K562 (cell line): ENCODE measurements around the gene TMPRSS11E. TPM values are rescaled to one million over a fixed set of nuclear protein-coding genes. Genes with fewer than 3 reads are reported as not detected.
"Not testable (repeated sequence)": the region's sequence is repeated elsewhere in the genome, so short reads cannot be mapped to it uniquely, and the experiment has no call there.

Source experiments
- ATAC-seq: fragments of 200-7000 bp; cut with Tn5 transposase; 3 replicates; pipeline ENCODE4 v1.9.1; 2020; ENCODE audit warnings: moderate library complexity
- BruUV-seq: library from RNA; stranded (reverse); fragments of 400-500 nt; replicated peaks from 2 replicates; lab custom pipeline; 2021; lab: Mats Ljungman, UMichigan
- CTCF ChIA-PET: fragments of 300-600 bp; formaldehyde crosslinking; extraction: SDS; loops from one replicate; lab custom pipeline; 2021; ENCODE audit warnings: low intra/inter-chr PET ratio; lab: Yijun Ruan, JAX
- POLR2A ChIA-PET: fragments of 300-600, 350-650 bp; sonication (Branson Sonifier 250); formaldehyde crosslinking; extraction: SDS; loops from one replicate; lab custom pipeline; 2021; ENCODE audit warnings: antibody characterized with exemption, inconsistent platforms; lab: Yijun Ruan, JAX
- DNase-seq, 4 experiments: peaks; one replicate each; pipeline versions ENCODE4 v3.0.0 to v3.0.0-alpha.2; 2011 to 2018; ENCODE audit warnings: low spot score in 3 of 4, mixed read lengths in 3 of 4; ENCODE audit errors: extremely low read depth in 1 of 4
- FAIRE-seq: peaks from 2 replicates; lab custom pipeline; 2011; peaks lifted over from hg19 to GRCh38; lab: Jason Lieb, UNC
- H2AFZ ChIP-seq: 2 replicates; pipeline ENCODE4 v1.6.0; 2011; ENCODE audit warnings: low read depth, low read length, control low read depth, inconsistent platforms
- H3K27ac ChIP-seq: fragments of 200-600 bp; 3 replicates; pipeline ENCODE4 v1.8.0; 2011; ENCODE audit warnings: low read depth, mild to moderate bottlenecking, control low read depth, inconsistent platforms, low read length, moderate library complexity, mixed read lengths; ENCODE audit errors: extremely low read depth
- H3K27me3 ChIP-seq, 2 experiments: fragments of 300-600 bp in 1 of 2; 2 replicates in 1 of 2; 3 replicates in 1 of 2; pipeline versions ENCODE4 v1.6.0 to v1.8.0; 2011; ENCODE audit warnings: inconsistent platforms in 2 of 2, low read length in 2 of 2, mild to moderate bottlenecking in 1 of 2, mixed read lengths in 1 of 2, moderate library complexity in 1 of 2; ENCODE audit not compliant: control insufficient read depth in 2 of 2, insufficient read depth in 2 of 2
- H3K36me3 ChIP-seq: fragments of 300-600 bp; 3 replicates; pipeline ENCODE4 v1.8.0; 2011; ENCODE audit warnings: mild to moderate bottlenecking, low read length, inconsistent platforms; ENCODE audit not compliant: control insufficient read depth, insufficient read depth
- H3K4me1 ChIP-seq, 2 experiments: fragments of 200-600 bp in 1 of 2; replicated peaks in 1 of 2; 2 replicates in 1 of 2; 3 replicates in 1 of 2; pipeline versions ENCODE4 v1.5.1 to v1.8.0; 2011; ENCODE audit warnings: inconsistent platforms in 2 of 2, low read length in 2 of 2, mild to moderate bottlenecking in 1 of 2, mixed read lengths in 1 of 2, moderate library complexity in 1 of 2; ENCODE audit not compliant: control insufficient read depth in 2 of 2, insufficient read depth in 2 of 2
- H3K4me2 ChIP-seq: 2 replicates; pipeline ENCODE4 v1.6.1; 2011; ENCODE audit warnings: low read length, control low read depth, inconsistent platforms, mixed read lengths; ENCODE audit not compliant: insufficient read depth
- H3K4me3 ChIP-seq: fragments of 200-600 bp; sonication (generic), shearing (Covaris generic); 2 replicates; pipeline ENCODE4 v1.5.1; 2016; ENCODE audit warnings: control low read depth, inconsistent platforms
- H3K79me2 ChIP-seq: fragments of 200-600 bp; 3 replicates; pipeline ENCODE4 v1.8.0; 2011; ENCODE audit warnings: low read length, inconsistent platforms; ENCODE audit not compliant: control insufficient read depth, insufficient read depth
- H3K9ac ChIP-seq, 2 experiments: 2 replicates each; pipeline versions ENCODE4 v1.6.0 to v1.6.1; 2011; ENCODE audit warnings: low read depth in 2 of 2, low read length in 2 of 2, control low read depth in 1 of 2, inconsistent platforms in 1 of 2, mild to moderate bottlenecking in 1 of 2, mixed read lengths in 1 of 2; ENCODE audit not compliant: insufficient read depth in 1 of 2
- H3K9me1 ChIP-seq: one replicate; pipeline ENCODE4 v1.6.0; 2011; ENCODE audit warnings: inconsistent platforms, mild to moderate bottlenecking, low read length, moderate library complexity; ENCODE audit not compliant: control insufficient read depth, insufficient read depth
- H3K9me3 ChIP-seq: replicated peaks from 2 replicates; pipeline ENCODE4 v1.5.1; 2011; ENCODE audit warnings: low read depth, low read length, inconsistent platforms; ENCODE audit not compliant: control insufficient read depth, insufficient read depth
- H4K20me1 ChIP-seq: replicated peaks from 2 replicates; pipeline ENCODE4 v1.6.1; 2011; ENCODE audit warnings: low read length, inconsistent platforms, mixed read lengths; ENCODE audit not compliant: control insufficient read depth, insufficient read depth
- ARID1B ChIP-seq: fragments of 450-650 bp; IDR thresholded peaks from 2 replicates; pipeline ENCODE4 v1.6.1; 2016; ENCODE audit warnings: antibody characterized with exemption, mild to moderate bottlenecking, inconsistent platforms
- ARNT ChIP-seq, 2 experiments: fragments of 450-650 bp; IDR thresholded peaks; 2 replicates each; pipeline ENCODE4 v1.6.1; 2016; ENCODE audit warnings: mild to moderate bottlenecking in 1 of 2
- DDX20 ChIP-seq: fragments of 450-650 bp; IDR thresholded peaks from 2 replicates; pipeline ENCODE4 v1.6.1; 2016; ENCODE audit warnings: missing genetic modification characterization, low read depth, mild to moderate bottlenecking, missing compliant biosample characterization, moderate library complexity
- GABPB2 ChIP-seq: fragments of 250-450 bp; sonication (Bioruptor Pico); conservative IDR thresholded peaks from 2 replicates; pipeline ENCODE4 v1.5.1; 2021; ENCODE audit warnings: mild to moderate bottlenecking
- MAFF ChIP-seq: IDR thresholded peaks from 2 replicates; pipeline ENCODE4 v1.6.1; 2012; ENCODE audit warnings: low read length, improper control_type of control experiment
- MED1 ChIP-seq: sonication (generic); formaldehyde crosslinking; IDR thresholded peaks from 2 replicates; pipeline ENCODE4 v1.8.1; 2023; ENCODE audit warnings: missing genetic modification reagents, borderline replicate concordance
- ZNF165 ChIP-seq: fragments of 250-450 bp; sonication (Bioruptor Pico); IDR thresholded peaks from 2 replicates; pipeline ENCODE4 v1.4.0; 2020; ENCODE audit warnings: borderline replicate concordance
- ZNF785 ChIP-seq: fragments of 250-450 bp; sonication (Bioruptor Pico); IDR thresholded peaks from 2 replicates; pipeline ENCODE4 v1.4.0; 2020; ENCODE audit warnings: mild to moderate bottlenecking
- WGBS: fragments of 100-300 bp; shearing (Covaris generic); methylation state at CpG from one replicate; pipeline ENCODE4 v1.1.6; 2016; ENCODE audit warnings: low coverage, mixed read lengths; ENCODE audit not compliant: insufficient coverage; ENCODE audit errors: missing lambda C conversion rate; 5-methylcytosine and 5-hydroxymethylcytosine counted together
- in situ Hi-C: fragments of 300-500 bp; cut with MboI; formaldehyde crosslinking; loops from 4 replicates; pipeline ENCODE4 v1.15.0; 2018; ENCODE audit warnings: inconsistent platforms, mixed read lengths
- intact Hi-C: fragments of 100-400 bp; cut with micrococcal nuclease; formaldehyde crosslinking; loops from 2 replicates; pipeline ENCODE4 v1.14.2; 2022
- polyA plus RNA-seq, 8 experiments: library from polyadenylated mRNA; depleted of rRNA in 4 of 8; stranded (reverse) in 5 of 8; unstranded in 3 of 8; fragments of >200 nt; fragmentation: Nextera tagmentation in 2 of 8; fragmentation: Illumina TruSeq in 1 of 8; extraction: Ambion mirVana in 2 of 8; extraction: Trizol in 1 of 8; gene quantifications; 2 replicates each; pipeline versions ENCODE4 v1.2.1 to v1.2.3, GENCODE V29; 2011 to 2014; ENCODE audit warnings: inconsistent platforms in 1 of 8, missing spikeins in 1 of 8
- total RNA-seq, 7 experiments: library from RNA; depleted of rRNA in 6 of 7; stranded (reverse); fragments of >200 nt in 6 of 7; fragmentation: Illumina TruSeq in 2 of 7; extraction: Trizol in 2 of 7; gene quantifications; 2 replicates each; pipeline versions ENCODE4 v1.2.1 to v1.2.3, GENCODE V29; 2011 to 2021; ENCODE audit warnings: low replicate concordance in 1 of 7

The TMPRSS11E gene
- total and polyA plus RNA-seq, 9 of the 15 experiments (the other 6 are each of a cell fraction or from before 2014, with no cell fraction given) = not detected

DNA sequence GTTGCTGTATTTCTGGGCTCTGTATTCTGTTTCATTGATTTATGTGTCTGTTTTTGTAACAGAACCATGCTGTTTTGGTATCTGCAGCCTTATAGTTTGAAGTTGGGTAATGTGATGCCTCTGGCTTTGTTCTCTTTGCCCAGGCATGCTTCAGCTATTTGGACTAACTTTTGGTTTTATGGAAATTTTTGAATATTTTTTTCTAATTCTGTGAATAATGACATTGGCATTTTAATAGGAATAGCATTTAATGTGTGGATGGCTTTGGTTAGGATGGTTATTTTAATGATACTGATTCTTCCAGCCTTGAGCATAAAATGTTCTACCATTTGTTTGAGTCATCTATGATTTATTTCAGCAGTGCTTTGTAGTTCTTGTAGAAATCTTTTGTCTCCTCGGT lies 75.0 kb downstream of the TMPRSS11E start:
- H3K79me2 ChIP-seq, BruUV-seq, H3K4me1 ChIP-seq, ATAC-seq, POLR2A ChIA-PET, H4K20me1 ChIP-seq, H3K27ac ChIP-seq, H3K4me3 ChIP-seq, H2AFZ ChIP-seq, intact Hi-C loops, DNase-seq, H3K9me3 ChIP-seq, H3K4me2 ChIP-seq, H3K27me3 ChIP-seq, H3K36me3 ChIP-seq, CTCF ChIA-PET, H3K9ac ChIP-seq, H3K9me1 ChIP-seq, in situ Hi-C loops: not testable (repeated sequence)
- peak; percentile 65 for FAIRE-seq
- WGBS = 10% methylated on average over 1 of the region's 1 CpG

DNA sequence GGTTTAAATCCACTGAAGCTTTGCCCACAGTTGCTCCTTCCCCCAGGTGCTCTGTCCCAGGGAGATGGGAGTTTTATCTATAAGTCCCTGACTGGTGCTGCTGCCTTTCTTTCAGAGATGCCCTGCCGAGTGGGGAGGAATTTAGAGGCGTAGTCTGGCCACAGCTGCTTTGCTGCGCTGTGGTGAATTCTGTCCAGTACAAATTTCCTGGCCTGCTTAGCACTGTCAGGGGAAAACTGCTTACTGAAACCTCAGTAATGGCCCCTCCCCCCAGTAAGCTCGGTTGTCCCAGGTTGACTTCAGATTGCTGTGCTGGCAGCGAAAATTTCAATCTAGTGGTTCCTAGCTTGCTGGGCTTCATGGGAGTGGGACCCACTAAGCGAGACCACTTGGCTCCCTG lies 88.7 kb downstream of the TMPRSS11E start:
- no peak for ATAC-seq
- Histone ChIP-seq H3K4me3 (no peak overlapping the region), H3K79me2 (no peaks in the 10 kb centered on the region), H3K9ac (no peak overlapping the region), H3K36me3 (no peaks in the 10 kb centered on the region), H4K20me1 (no peaks in the 10 kb centered on the region), H3K27me3 (no peaks in the 10 kb centered on the region), H2AFZ (no peak overlapping the region), H3K27ac (no peak overlapping the region), H3K4me1 (no peaks in the 10 kb centered on the region), H3K4me2 (no peak overlapping the region), H3K9me1 (no peaks in the 10 kb centered on the region), H3K9me3 (no peaks in the 10 kb centered on the region)
- CTCF ChIA-PET = no interaction called here
- no peak for DNase-seq
- FAIRE-seq = no peak
- POLR2A ChIA-PET = no interaction called here
- intact Hi-C loops = no loop called here
- BruUV-seq = no TSS peak
- no peak for TF ChIP-seq DDX20 (tag)
- TF ChIP-seq GABPB2 (CRISPR knock-in tag) = no peak
- no peak for TF ChIP-seq ARNT (IDR thresholded peaks at IDR 0.05)
- TF ChIP-seq ZNF165 (CRISPR knock-in tag) = no peak
- TF ChIP-seq ARID1B = no peak
- no peak for TF ChIP-seq MAFF
- TF ChIP-seq MED1 (CRISPR knock-in tag) = no peak
- no peak for TF ChIP-seq ZNF785
- WGBS = 1% methylated on average over 6 of the region's 6 CpGs
- in situ Hi-C loops = no loop called here
